SK-N-MC (cell line): ENCODE measurements around the gene TMEM147.
A peak's percentile ranks its signal among the peaks of the same experiment; 100 is the strongest.

Experiments used
- DNase-seq: peaks from one replicate; pipeline ENCODE4 v3.0.0-alpha.2; 2011; ENCODE audit warnings: low read depth, low spot score
- H3K27ac ChIP-seq: fragments of 200-600 bp; sonication (generic); 2 replicates; pipeline ENCODE4 v1.5.1; 2016; ENCODE audit warnings: mixed run types
- H3K36me3 ChIP-seq: fragments of 200-600 bp; sonication (generic); 2 replicates; pipeline ENCODE4 v1.6.1; 2017; ENCODE audit warnings: antibody characterized with exemption, low read length, mixed read lengths; ENCODE audit not compliant: insufficient read depth
- H3K4me3 ChIP-seq: fragments of 200-600 bp; sonication (generic); 2 replicates; pipeline ENCODE4 v1.5.1; 2016
- H3K9ac ChIP-seq: fragments of 200-600 bp; sonication (generic); 2 replicates; pipeline ENCODE4 v1.8.0; 2017; ENCODE audit warnings: mixed run types, mixed read lengths; ENCODE audit not compliant: insufficient read length
- H3K9me3 ChIP-seq: fragments of 200-600 bp; sonication (generic); 2 replicates; pipeline ENCODE4 v1.6.1; 2017; ENCODE audit warnings: low read depth, mild to moderate bottlenecking, antibody characterized with exemption, low read length, moderate library complexity, mixed read lengths
- EZH2 ChIP-seq: fragments of 200-600 bp; sonication (generic); IDR thresholded peaks from one replicate; pipeline ENCODE4 v1.6.1; 2017; ENCODE audit warnings: antibody characterized with exemption
- FOXP2 ChIP-seq: optimal IDR thresholded peaks from 2 replicates; pipeline ENCODE3; 2011; ENCODE audit warnings: mild to moderate bottlenecking, moderate library complexity; ENCODE audit not compliant: insufficient read depth; ENCODE audit errors: extremely low read length, control extremely low read depth
- POLR2AphosphoS5 ChIP-seq: IDR thresholded peaks from 2 replicates; pipeline ENCODE4 v1.6.1; 2012; ENCODE audit warnings: mild to moderate bottlenecking, low read depth, low read length, borderline replicate concordance

The TMEM147 gene

DNA sequence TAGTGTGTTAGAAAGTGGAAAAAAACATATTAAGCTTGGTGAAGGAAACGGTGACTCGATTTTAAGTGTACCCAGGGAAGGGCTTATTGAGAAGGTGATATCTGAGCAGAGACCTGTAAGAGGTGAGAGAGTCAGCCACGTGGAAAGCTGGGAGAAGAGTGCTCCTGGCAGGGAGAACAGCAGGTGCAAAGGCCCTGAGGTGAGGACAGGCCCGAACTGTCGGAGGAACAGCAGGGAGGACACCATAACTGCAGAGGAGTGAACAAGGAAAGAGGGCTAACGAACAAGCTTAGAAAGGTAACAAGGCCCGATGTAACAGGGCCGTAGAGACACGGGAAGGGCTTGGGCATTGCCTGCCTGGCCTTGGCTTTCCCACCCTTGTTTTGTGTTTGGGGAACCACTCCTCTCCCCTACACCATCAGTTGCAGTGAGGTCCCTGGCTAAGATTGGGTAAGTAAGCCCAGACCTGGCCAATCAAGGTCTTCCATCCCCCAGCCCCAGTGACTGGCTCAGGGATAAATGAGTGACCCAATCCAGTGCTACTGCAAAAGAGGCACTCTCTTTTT lies 10.7 kb downstream of the TMEM147 start:
- Histone ChIP-seq H3K27ac (no peak overlapping the region), H3K4me3 (no peak overlapping the region), H3K9me3 (no peaks in the 10 kb centered on the region), H3K9ac (no peak overlapping the region), H3K36me3 (no peaks in the 10 kb centered on the region)
- TF ChIP-seq POLR2AphosphoS5 (no peak), FOXP2 (no peak), EZH2 (no peak)
- no peak for DNase-seq

GRCh38 chr19:35556846-35557538 lies 11.6 kb downstream of the TMEM147 start:
- Histone ChIP-seq H3K9ac (no peak overlapping the region), H3K4me3 (no peak overlapping the region), H3K27ac (no peak overlapping the region), H3K9me3 (no peaks in the 10 kb centered on the region), H3K36me3 (no peaks in the 10 kb centered on the region)
- TF ChIP-seq FOXP2 (no peak), EZH2 (no peak), POLR2AphosphoS5 (no peak)
- DNase-seq, result no peak

DNA sequence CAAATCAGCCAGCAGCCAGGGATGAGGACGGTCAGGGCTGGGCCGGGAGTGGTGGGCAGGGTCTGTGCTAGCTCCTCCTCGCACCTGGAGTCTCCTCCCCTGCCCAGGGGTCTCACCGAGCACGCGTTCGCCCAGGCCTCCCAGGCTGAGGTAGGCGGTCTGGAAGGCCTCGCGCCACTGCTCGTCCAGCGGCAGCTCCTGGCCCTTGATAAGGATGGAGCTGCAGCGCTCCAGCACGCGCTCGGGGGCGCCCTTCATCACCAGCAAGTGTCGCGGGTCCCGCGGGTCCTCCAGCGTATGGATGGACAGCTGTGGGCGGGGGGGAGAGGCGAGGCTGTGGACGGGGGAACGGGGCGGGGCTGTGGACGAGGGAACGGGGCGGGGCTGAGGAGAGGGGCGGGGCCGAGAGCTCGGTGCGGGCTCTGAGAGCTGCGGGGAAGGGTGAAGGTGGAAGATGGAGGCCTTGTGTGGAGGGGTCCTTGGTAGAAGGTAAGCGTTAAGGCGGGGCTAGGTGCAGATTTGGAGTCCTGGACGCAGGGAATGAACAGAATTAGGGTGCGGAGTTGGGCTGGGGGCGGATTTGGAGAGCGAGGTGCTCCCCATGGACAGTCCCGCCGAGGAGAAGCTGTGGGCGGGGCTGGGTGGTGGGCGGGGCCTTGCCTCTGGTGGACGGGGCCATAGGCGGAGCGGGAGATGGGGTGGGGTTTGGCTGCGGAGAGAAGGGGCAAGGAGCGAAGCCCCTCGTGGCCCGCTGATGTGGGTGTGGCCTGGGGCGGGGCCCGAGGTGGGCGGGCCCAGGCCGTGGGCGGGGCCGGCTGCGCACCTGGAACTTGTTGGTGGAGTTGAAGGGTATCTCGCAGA lies 12.3 kb downstream of the TMEM147 start:
- no peaks in the 10 kb centered on the region for H3K9me3 ChIP-seq
- TF ChIP-seq FOXP2, result no peak
- TF ChIP-seq POLR2AphosphoS5, result no peak
- no peak for TF ChIP-seq EZH2
- peak overlapping the region; percentile 61 for H3K4me3 ChIP-seq
- no peak for DNase-seq
- H3K9ac ChIP-seq, result no peak overlapping the region
- no peaks in the 10 kb centered on the region for H3K36me3 ChIP-seq
- no peak overlapping the region for H3K27ac ChIP-seq

DNA sequence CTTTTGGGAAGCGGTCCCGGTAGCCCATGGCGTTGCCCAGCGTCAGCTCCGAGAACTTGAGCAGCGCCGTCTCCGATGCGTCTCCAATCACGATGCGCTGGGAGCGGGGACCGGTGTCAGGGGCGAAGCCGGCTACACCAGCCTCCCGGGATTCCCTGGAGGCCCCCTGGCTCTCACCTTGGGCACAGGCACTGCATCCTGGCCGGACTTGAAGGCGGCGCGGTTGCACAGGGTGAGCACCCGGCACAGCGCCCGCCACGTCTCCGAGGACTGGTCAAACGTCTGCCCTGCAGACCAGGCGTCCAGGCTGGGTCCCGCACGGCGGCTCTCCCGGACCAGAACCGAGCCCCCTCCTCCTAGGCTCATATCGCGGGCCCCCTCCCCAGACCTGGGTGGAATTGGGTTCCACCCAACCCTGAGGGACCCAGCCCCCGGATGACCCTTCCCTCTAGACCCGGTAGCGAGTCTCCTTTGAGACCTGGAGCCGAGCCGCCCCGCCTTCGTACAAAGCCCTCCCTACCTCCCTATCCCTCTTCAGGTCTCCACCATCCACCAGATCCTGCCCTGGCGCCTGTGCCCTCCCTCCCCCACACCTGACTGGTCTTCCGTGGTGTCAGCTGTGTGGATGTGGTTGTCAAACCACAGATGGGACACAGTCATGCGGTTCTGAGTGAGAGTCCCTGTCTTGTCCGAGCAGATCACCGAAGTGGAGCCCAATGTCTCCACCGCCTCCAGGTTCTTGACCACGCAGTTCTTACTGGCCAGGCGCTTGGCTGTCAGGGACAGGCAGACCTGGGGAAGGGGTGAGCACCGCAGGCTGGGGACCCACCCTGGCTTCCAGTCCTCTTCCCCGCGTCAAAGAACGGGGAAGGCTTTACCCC lies 13.2 kb downstream of the TMEM147 start:
- Histone ChIP-seq H3K36me3 (no peaks in the 10 kb centered on the region), H3K9me3 (no peaks in the 10 kb centered on the region), H3K27ac (no peak overlapping the region), H3K9ac (no peak overlapping the region), H3K4me3 (no peak overlapping the region; the same call in 1 of the 2 replicates)
- TF ChIP-seq FOXP2, result no peak
- TF ChIP-seq POLR2AphosphoS5, result no peak
- no peak for TF ChIP-seq EZH2
- no peak for DNase-seq

GRCh38 chr19:35559281-35559659 lies 13.8 kb downstream of the TMEM147 start:
- DNase-seq, result no peak
- no peak for TF ChIP-seq EZH2
- no peak for TF ChIP-seq POLR2AphosphoS5
- no peak for TF ChIP-seq FOXP2
- H3K9me3 ChIP-seq, result no peaks in the 10 kb centered on the region
- no peak overlapping the region for H3K9ac ChIP-seq
- no peak overlapping the region for H3K27ac ChIP-seq
- no peak overlapping the region for H3K4me3 ChIP-seq
- H3K36me3 ChIP-seq, result no peaks in the 10 kb centered on the region

DNA sequence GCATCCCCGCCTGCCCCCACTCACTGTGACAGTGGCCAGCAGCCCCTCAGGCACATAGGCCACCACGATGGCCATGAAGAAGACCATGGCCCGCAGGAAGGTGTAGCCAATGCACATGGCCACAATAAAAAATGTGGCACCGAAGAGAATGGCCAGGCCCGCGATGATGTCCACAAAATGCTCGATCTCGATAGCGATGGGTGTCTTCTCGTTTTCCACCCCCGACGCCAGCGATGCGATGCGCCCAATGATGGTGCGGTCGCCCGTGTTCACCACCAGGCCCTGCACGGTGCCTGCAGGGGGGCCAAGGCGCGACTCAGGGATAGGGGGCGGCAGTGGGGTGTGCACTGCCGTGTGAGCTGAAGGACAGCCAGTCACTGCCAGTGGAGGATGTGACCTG lies 14.4 kb downstream of the TMEM147 start:
- Histone ChIP-seq H3K4me3 (no peak overlapping the region), H3K9me3 (no peaks in the 10 kb centered on the region), H3K36me3 (no peaks in the 10 kb centered on the region), H3K27ac (no peak overlapping the region), H3K9ac (no peak overlapping the region)
- TF ChIP-seq POLR2AphosphoS5, result no peak
- no peak for TF ChIP-seq EZH2
- no peak for TF ChIP-seq FOXP2
- no peak for DNase-seq

GRCh38 chr19:35560271-35560670 lies 14.8 kb downstream of the TMEM147 start:
- no peak overlapping the region for H3K4me3 ChIP-seq
- TF ChIP-seq EZH2 (no peak), FOXP2 (no peak), POLR2AphosphoS5 (no peak)
- no peaks in the 10 kb centered on the region for H3K9me3 ChIP-seq
- H3K36me3 ChIP-seq, result no peaks in the 10 kb centered on the region
- H3K9ac ChIP-seq, result no peak overlapping the region
- DNase-seq, result no peak
- H3K27ac ChIP-seq, result no peak overlapping the region

DNA sequence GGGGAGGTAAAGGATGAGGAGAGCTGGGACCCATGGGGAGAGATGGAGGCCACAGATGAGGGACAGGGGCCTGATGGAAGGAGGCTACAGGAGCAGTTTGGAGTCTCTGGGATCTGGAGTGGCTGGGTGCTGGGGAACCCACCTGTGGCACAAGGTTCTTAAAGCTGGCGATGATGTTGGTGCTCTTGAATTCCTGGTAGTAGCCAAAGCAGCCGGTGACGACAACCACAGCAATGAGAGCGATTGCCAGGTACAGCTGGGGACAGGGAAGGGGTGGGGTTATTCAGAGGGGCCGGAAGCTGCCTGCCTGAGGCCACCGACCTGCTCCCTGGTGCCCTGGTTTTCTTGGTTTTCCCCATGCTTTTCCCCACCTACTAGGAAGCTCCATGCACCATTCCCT lies 15.3 kb downstream of the TMEM147 start:
- no peak for DNase-seq
- no peak for TF ChIP-seq FOXP2
- no peak for TF ChIP-seq POLR2AphosphoS5
- TF ChIP-seq EZH2, result no peak
- H3K9me3 ChIP-seq, result no peaks in the 10 kb centered on the region
- no peak overlapping the region for H3K9ac ChIP-seq
- H3K4me3 ChIP-seq, result no peak overlapping the region
- no peaks in the 10 kb centered on the region for H3K36me3 ChIP-seq
- no peak overlapping the region for H3K27ac ChIP-seq
